ENCODE results near the gene GIN1.

Gene GIN1

GRCh38 chr5:103120607-103121200 is 766 bp upstream of the GIN1 start:
- H3K4me3 Mint-ChIP-seq, result peak overlapping the region; percentile 92
- DNase-seq (ENCODE audit: low spot score in 2 of 2) (peak in 1 of 2 donors; percentile 58), ATAC-seq (no peak)
- no peaks in the 10 kb centered on the region for H3K9me3 Mint-ChIP-seq
- peaks cover 27% of the 10 kb centered on the region for H3K4me1 Mint-ChIP-seq
- peak overlapping the region; percentile 98 for H3K27ac Mint-ChIP-seq
- peaks cover 10% of the 10 kb centered on the region for H3K36me3 Mint-ChIP-seq

DNA sequence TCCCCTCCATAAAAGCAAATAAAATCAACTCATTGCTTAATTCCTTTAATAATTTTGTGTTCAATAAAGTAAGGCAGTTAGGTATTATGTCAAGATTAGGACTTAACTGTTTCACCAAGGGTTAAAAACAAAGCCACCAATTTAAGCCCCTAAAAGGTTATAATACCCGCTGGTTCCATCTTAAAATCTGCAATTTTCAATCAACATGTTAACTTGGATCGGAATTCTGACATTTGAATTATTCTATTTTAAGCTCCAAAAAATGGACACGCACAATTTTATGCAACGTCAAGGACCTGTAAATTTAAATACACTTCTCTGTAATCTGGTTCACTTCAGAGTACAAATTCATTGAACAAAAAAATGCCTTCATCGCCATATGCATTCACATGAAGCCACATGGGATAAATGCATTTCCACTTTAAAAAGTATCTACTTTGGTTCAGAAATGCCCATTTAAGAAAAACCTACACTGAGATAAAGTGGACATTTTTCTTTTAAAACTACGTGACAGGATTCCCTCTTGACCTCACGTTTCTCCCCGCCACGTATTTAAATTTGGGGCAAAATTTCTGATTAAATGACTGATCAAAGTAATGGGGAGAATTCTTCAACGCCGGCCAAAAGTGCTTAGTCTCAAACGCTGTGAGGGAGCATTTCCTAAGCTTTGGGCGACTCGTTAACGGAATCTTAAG is 721 bp downstream of the GIN1 start:
- H3K4me1 Mint-ChIP-seq, result peaks cover 30% of the 10 kb centered on the region
- peak overlapping the region; percentile 98 for H3K27ac Mint-ChIP-seq
- no peaks in the 10 kb centered on the region for H3K9me3 Mint-ChIP-seq
- no peak for DNase-seq (ENCODE audit: low spot score in 2 of 2)
- no peak for ATAC-seq
- peaks cover 10% of the 10 kb centered on the region for H3K36me3 Mint-ChIP-seq
- peak overlapping the region; percentile 92 for H3K4me3 Mint-ChIP-seq

DNA sequence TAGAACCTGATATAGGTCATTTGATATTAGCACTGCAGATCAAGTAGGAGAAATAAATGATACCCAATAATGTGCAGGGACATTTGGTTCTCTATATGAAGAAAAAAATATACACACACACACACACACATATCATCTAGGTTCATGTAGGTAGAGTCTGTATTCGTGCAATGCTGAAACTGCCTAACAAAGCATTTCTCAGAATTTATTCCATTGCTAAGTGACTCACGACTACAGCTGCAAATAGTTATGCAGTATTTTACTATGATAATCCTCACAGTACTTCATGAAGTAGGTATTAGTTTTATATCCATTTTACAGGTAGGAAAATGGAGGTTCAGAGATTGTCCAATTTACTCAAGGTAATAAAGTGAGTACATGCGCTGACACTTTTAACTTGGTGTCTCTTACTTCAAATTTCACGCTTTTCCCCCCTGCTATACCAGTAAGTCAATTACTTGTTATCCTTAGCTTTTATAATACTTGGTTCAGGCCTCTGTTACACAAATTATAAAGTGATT is 2.4 kb downstream of the GIN1 start:
- H3K36me3 Mint-ChIP-seq, result peaks cover 10% of the 10 kb centered on the region
- no peaks in the 10 kb centered on the region for H3K9me3 Mint-ChIP-seq
- H3K4me1 Mint-ChIP-seq, result peaks cover 31% of the 10 kb centered on the region
- ATAC-seq (no peak), DNase-seq (ENCODE audit: low spot score in 2 of 2) (no peak)
- H3K4me3 Mint-ChIP-seq, result no peak overlapping the region
- H3K27ac Mint-ChIP-seq, result peak overlapping the region; percentile 98

DNA sequence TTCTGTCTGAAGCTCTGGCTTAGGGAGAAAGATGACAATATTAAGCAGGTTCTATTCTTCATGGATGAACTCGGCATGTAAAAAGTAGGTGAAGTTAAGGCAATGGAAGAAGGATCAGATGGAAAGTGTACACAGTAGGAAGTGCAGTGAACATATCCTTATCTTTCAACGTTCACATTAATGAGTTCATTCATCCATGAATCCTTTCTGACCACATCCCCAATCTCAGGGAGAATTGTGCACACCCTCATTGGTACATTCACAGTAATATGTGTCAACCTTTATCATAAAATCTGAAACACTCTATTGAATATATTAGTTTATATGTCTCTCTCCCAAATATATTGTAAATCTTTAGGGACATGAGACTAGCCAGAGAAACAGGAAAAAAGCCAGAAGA is 5.5 kb downstream of the GIN1 start:
- ATAC-seq (no peak), DNase-seq (ENCODE audit: low spot score in 2 of 2) (no peak)
- Mint-ChIP-seq H3K4me3 (no peak overlapping the region), H3K36me3 (peaks cover 2% of the 10 kb centered on the region), H3K4me1 (peaks cover 23% of the 10 kb centered on the region), H3K9me3 (peaks cover 4% of the 10 kb centered on the region), H3K27ac (no peak overlapping the region)

GRCh38 chr5:103112910-103113309 is 7.0 kb downstream of the GIN1 start:
- peak overlapping the region; percentile 1 for H3K4me3 Mint-ChIP-seq
- no peak for ATAC-seq
- peak overlapping the region; percentile 91 for H3K27ac Mint-ChIP-seq
- H3K36me3 Mint-ChIP-seq, result peaks cover 5% of the 10 kb centered on the region
- no peak for DNase-seq (ENCODE audit: low spot score in 2 of 2)
- peaks cover 4% of the 10 kb centered on the region for H3K9me3 Mint-ChIP-seq
- H3K4me1 Mint-ChIP-seq, result peaks cover 23% of the 10 kb centered on the region

GRCh38 chr5:103111468-103111867 is 8.5 kb downstream of the GIN1 start:
- Mint-ChIP-seq H3K36me3 (peaks cover 14% of the 10 kb centered on the region), H3K27ac (peak overlapping the region; percentile 91), H3K4me1 (peaks cover 23% of the 10 kb centered on the region), H3K9me3 (peaks cover 4% of the 10 kb centered on the region), H3K4me3 (peak overlapping the region; percentile 35)
- peak; percentile 83 for ATAC-seq
- peak in 1 of 2 donors; percentile 6 for DNase-seq (ENCODE audit: low spot score in 2 of 2)

GRCh38 chr5:103110403-103110802 is 9.5 kb downstream of the GIN1 start:
- no peak overlapping the region for H3K4me3 Mint-ChIP-seq
- H3K36me3 Mint-ChIP-seq, result peaks cover 14% of the 10 kb centered on the region
- H3K4me1 Mint-ChIP-seq, result peaks cover 22% of the 10 kb centered on the region
- no peak for DNase-seq (ENCODE audit: low spot score in 2 of 2)
- ATAC-seq, result no peak
- H3K9me3 Mint-ChIP-seq, result peaks cover 4% of the 10 kb centered on the region
- H3K27ac Mint-ChIP-seq, result no peak overlapping the region

DNA sequence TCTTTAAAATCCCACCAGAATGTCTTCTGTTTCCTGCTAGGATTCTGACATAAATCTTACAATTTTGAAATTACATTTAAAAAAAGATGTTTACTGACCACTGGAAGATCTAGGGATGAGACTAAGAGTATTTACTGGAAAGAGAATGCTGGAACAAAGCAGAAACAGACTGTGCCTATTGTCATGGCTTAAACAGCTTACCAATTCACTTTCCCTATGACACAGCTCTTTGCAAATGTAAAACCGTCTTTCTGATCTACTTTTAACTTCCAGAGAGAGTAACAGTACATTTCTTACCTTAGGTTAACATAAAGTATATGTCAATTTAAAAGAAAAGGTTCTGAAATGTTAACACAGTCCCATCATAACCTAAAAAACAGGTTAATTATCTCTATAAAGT is 10.7 kb downstream of the GIN1 start:
- ATAC-seq (no peak), DNase-seq (ENCODE audit: low spot score in 2 of 2) (no peak)
- peaks cover 14% of the 10 kb centered on the region for H3K36me3 Mint-ChIP-seq
- no peak overlapping the region for H3K4me3 Mint-ChIP-seq
- peaks cover 17% of the 10 kb centered on the region for H3K4me1 Mint-ChIP-seq
- H3K9me3 Mint-ChIP-seq, result peaks cover 4% of the 10 kb centered on the region
- no peak overlapping the region for H3K27ac Mint-ChIP-seq

DNA sequence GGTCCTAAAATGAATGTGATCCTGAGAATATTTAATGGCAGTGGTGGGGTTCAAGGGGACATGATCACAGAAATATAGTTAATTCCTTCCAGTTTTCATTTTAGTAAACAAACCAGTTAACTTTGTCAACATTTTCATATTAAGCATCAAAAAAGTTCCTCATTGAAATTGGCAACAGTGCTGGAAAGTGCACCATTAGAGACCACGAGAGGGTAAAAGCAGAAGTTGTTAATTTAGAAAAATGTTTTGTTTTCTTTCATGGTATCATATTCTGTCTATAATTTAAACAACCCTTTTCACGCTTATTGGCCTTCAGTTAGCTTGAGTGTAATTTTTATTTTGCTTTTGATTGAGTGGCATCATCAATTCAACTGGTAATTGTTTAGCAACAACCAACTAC is 11.9 kb downstream of the GIN1 start:
- Mint-ChIP-seq H3K4me3 (no peak overlapping the region), H3K27ac (no peak overlapping the region), H3K36me3 (peaks cover 14% of the 10 kb centered on the region), H3K9me3 (peaks cover 4% of the 10 kb centered on the region), H3K4me1 (peaks cover 16% of the 10 kb centered on the region)
- ATAC-seq (no peak), DNase-seq (ENCODE audit: low spot score in 2 of 2) (no peak)

DNA sequence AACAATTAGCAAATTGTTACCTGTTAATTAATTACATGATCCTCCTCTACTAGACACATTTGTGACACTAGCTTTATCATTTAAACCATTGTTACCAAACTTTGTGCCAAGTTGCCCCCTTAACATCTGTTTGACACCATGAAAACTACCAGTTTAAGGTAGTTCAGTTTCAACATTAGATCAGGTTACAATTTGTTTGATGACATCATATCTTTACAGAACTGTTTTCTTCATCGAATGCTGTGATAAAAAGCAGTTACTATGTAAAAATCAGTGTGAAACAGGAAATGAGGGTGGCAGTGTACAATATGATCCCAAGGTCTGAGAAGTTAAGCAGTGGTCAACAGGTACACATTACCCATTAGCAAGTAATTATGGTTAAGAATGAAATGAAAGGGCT is 17.7 kb downstream of the GIN1 start:
- Mint-ChIP-seq H3K4me3 (no peak overlapping the region), H3K36me3 (peaks cover 18% of the 10 kb centered on the region), H3K4me1 (no peaks in the 10 kb centered on the region), H3K27ac (no peak overlapping the region), H3K9me3 (no peaks in the 10 kb centered on the region)
- no peak for DNase-seq (ENCODE audit: low spot score in 2 of 2)
- no peak for ATAC-seq

DNA sequence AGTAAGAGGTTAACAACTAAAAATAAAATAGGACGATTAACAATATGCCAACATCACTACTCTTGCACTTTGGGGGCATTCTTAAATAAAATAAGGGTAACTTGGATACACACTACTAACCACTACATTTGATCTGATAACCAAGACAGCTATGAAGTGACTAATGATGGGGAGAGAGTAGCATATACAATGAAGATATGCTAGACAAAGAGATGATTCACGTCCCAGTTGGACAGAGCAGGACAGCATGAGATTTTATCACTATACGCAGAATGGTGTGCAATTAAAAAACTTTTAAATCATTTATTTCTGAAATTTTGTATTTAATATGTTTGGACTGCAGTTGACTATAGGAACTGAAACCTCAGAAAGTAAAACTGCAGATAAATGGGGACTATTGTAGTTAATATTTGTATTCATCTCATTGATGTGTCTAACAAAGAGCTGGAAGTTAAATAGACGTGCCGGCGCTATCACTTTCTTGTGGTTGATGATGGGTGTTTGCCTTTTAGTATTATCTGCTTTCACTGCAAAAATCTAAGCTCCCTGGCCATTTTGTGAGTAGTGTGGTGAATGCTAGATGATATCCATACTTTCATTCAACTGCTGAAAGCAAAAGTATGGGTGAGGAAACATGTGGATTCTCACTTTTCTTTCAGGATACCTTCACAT is 18.7 kb downstream of the GIN1 start:
- ATAC-seq, result no peak
- Mint-ChIP-seq H3K4me3 (no peak overlapping the region), H3K27ac (no peak overlapping the region), H3K4me1 (no peaks in the 10 kb centered on the region), H3K36me3 (peaks cover 23% of the 10 kb centered on the region), H3K9me3 (no peaks in the 10 kb centered on the region)
- DNase-seq (ENCODE audit: low spot score in 2 of 2), result no peak

DNA sequence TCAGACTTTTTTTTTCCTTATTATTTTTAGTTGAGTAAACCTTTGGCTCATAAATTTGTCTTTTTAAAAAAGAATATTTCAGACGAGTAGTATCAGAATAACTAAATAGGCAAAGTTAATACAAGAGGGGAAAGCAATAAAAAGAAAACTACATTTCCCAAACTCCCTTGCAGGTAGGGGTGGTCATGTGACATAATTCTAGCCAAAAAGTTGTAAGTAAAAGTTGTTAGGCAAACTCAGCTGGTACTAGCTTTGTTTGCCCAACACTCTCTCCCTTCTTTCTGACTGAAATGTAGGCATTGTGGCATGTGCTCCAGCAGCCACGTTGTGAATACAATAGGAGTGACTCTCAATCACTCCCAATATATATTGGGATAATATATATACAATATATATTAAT is 20.9 kb downstream of the GIN1 start:
- ATAC-seq, result no peak
- H3K4me1 Mint-ChIP-seq, result no peaks in the 10 kb centered on the region
- no peak overlapping the region for H3K27ac Mint-ChIP-seq
- no peak overlapping the region for H3K4me3 Mint-ChIP-seq
- no peaks in the 10 kb centered on the region for H3K9me3 Mint-ChIP-seq
- no peak for DNase-seq (ENCODE audit: low spot score in 2 of 2)
- peaks cover 32% of the 10 kb centered on the region for H3K36me3 Mint-ChIP-seq

- Mint-ChIP-seq H3K27ac (no peak overlapping the region), H3K36me3 (peaks cover 21% of the 10 kb centered on the region)
These were observed 25.2 kb downstream of the GIN1 start for GRCh38 chr5:103094737-103095136.

GRCh38 chr5:103093727-103094126 is 26.2 kb downstream of the GIN1 start:
- Mint-ChIP-seq H3K4me1 (no peaks in the 10 kb centered on the region), H3K9me3 (no peaks in the 10 kb centered on the region), H3K4me3 (no peak overlapping the region), H3K27ac (no peak overlapping the region), H3K36me3 (peaks cover 21% of the 10 kb centered on the region)
- no peak for ATAC-seq
- DNase-seq (ENCODE audit: low spot score in 2 of 2), result no peak

More at GRCh38 chr5:103094737-103095136, 25.2 kb downstream of the GIN1 start:
- Mint-ChIP-seq H3K4me1 (no peaks in the 10 kb centered on the region), H3K4me3 (no peak overlapping the region), H3K9me3 (no peaks in the 10 kb centered on the region)
- ATAC-seq, result no peak
- no peak for DNase-seq (ENCODE audit: low spot score in 2 of 2)

DNA sequence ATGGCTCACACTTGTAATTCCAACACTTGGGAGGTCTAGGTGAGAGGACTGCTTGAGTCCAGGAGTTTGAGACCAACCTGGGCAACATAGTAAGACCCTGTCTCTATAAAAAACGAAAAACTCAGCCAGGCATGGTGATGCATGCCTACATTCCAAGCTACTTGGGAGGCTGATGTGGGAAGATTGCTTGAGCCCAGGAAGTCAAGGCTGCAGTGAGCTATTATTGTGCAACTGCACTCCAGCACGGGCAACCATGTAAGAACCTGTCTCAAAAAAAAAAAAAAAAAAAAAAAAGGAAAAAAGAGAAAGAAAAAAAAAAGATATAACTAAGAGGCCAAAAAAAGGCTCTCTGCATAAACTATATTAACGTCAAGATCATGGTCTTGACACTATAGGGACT is 27.3 kb downstream of the GIN1 start:
- no peaks in the 10 kb centered on the region for H3K4me1 Mint-ChIP-seq
- H3K4me3 Mint-ChIP-seq, result no peak overlapping the region
- DNase-seq (ENCODE audit: low spot score in 2 of 2) (no peak), ATAC-seq (no peak)
- H3K36me3 Mint-ChIP-seq, result peaks cover 21% of the 10 kb centered on the region
- no peak overlapping the region for H3K27ac Mint-ChIP-seq
- no peaks in the 10 kb centered on the region for H3K9me3 Mint-ChIP-seq

GRCh38 chr5:103090791-103091190 is 29.1 kb downstream of the GIN1 start:
- Mint-ChIP-seq H3K9me3 (peaks cover 5% of the 10 kb centered on the region), H3K4me3 (no peak overlapping the region), H3K27ac (no peak overlapping the region), H3K4me1 (no peaks in the 10 kb centered on the region), H3K36me3 (peaks cover 22% of the 10 kb centered on the region)
- no peak for ATAC-seq
- DNase-seq (ENCODE audit: low spot score in 2 of 2), result no peak

Measured in stimulated activated effector memory CD8-positive, alpha-beta T cell treated with anti-CD3 and anti-CD28 coated beads, Interleukin-12 subunit alpha, Interleukin-12 subunit beta, amount 100 ng/mL, for 72 hours (primary cell).